GM23338 (cell line): ENCODE results near the gene SYNPO2. TPM values are rescaled to one million over a fixed set of nuclear protein-coding genes. Genes with fewer than 3 reads are reported as not detected.

Experiments
- ATAC-seq: fragments of 200-7000 bp; cut with Tn5 transposase; 3 replicates; pipeline ENCODE4 v1.9.1; 2020
- DNase-seq: peaks from one replicate; pipeline ENCODE4 v3.0.0-alpha.2; 2015; ENCODE audit warnings: low spot score
- H2AFZ ChIP-seq: fragments of 200-600 bp; sonication (generic); 2 replicates; pipeline ENCODE4 v1.8.0; 2016; ENCODE audit warnings: antibody characterized with exemption, mild to moderate bottlenecking, moderate library complexity
- H3F3A ChIP-seq: fragments of 200-600 bp; sonication (generic); replicated peaks from 2 replicates; pipeline ENCODE4 v1.8.0; 2017; ENCODE audit warnings: antibody characterized with exemption, mixed run types, low read depth
- H3K27ac ChIP-seq: fragments of 200-600 bp; sonication (generic); 2 replicates; pipeline ENCODE4 v1.6.1; 2016; ENCODE audit warnings: low read depth
- H3K27me3 ChIP-seq: fragments of 200-600 bp; sonication (generic); 2 replicates; pipeline ENCODE4 v1.8.0; 2016; ENCODE audit warnings: mild to moderate bottlenecking, mixed run types, moderate library complexity; ENCODE audit not compliant: insufficient read depth
- H3K36me3 ChIP-seq: fragments of 200-600 bp; sonication (generic); 2 replicates; pipeline ENCODE4 v1.8.0; 2016; ENCODE audit warnings: mild to moderate bottlenecking; ENCODE audit not compliant: insufficient read depth
- H3K4me1 ChIP-seq: fragments of 200-600 bp; sonication (generic); 2 replicates; pipeline ENCODE4 v1.8.0; 2016; ENCODE audit warnings: mild to moderate bottlenecking, moderate library complexity; ENCODE audit not compliant: insufficient read depth
- H3K4me2 ChIP-seq: fragments of 200-600 bp; sonication (generic); 2 replicates; pipeline ENCODE4 v1.7.1; 2017; ENCODE audit warnings: mixed run types
- H3K4me3 ChIP-seq: fragments of 200-600 bp; sonication (generic); 2 replicates; pipeline ENCODE4 v1.6.1; 2016; ENCODE audit warnings: mixed run types
- H3K79me2 ChIP-seq: fragments of 200-600 bp; sonication (generic); replicated peaks from 2 replicates; pipeline ENCODE4 v1.8.0; 2017; ENCODE audit warnings: mild to moderate bottlenecking; ENCODE audit not compliant: insufficient read depth
- H3K9me2 ChIP-seq: fragments of 200-600 bp; sonication (generic); 2 replicates; pipeline ENCODE4 v1.8.0; 2017; ENCODE audit not compliant: insufficient read depth
- H4K20me1 ChIP-seq: fragments of 200-600 bp; sonication (generic); replicated peaks from 2 replicates; pipeline ENCODE4 v1.8.0; 2017; ENCODE audit warnings: mild to moderate bottlenecking; ENCODE audit not compliant: insufficient read depth
- H3K27ac Mint-ChIP-seq: 2 replicates; pipeline ENCODE4 v1.8.0; 2020; ENCODE audit warnings: inconsistent platforms, mild to moderate bottlenecking, moderate library complexity, mixed read lengths
- H3K27me3 Mint-ChIP-seq: 3 replicates; pipeline ENCODE4 v1.8.0; 2022; ENCODE audit warnings: low read depth, mild to moderate bottlenecking, moderate library complexity, mixed read lengths, inconsistent platforms; ENCODE audit not compliant: insufficient read depth, poor library complexity
- H3K36me3 Mint-ChIP-seq: 3 replicates; pipeline ENCODE4 v1.8.0; 2021; ENCODE audit warnings: low read depth, mild to moderate bottlenecking, inconsistent platforms, moderate library complexity, mixed read lengths
- H3K4me1 Mint-ChIP-seq: 3 replicates; pipeline ENCODE4 v1.8.0; 2020; ENCODE audit warnings: mild to moderate bottlenecking, inconsistent platforms, mixed read lengths
- H3K4me3 Mint-ChIP-seq: 3 replicates; pipeline ENCODE4 v1.8.0; 2021; ENCODE audit warnings: moderate library complexity, mild to moderate bottlenecking, inconsistent platforms, mixed read lengths
- H3K9me3 Mint-ChIP-seq: 3 replicates; pipeline ENCODE4 v1.8.0; 2020; ENCODE audit warnings: moderate library complexity, mild to moderate bottlenecking, inconsistent platforms, mixed read lengths
- CREB1 ChIP-seq: fragments of 250-450 bp; sonication (Bioruptor Pico); IDR thresholded peaks from 2 replicates; pipeline ENCODE4 v1.5.0; 2020; ENCODE audit warnings: low read depth, mild to moderate bottlenecking, moderate library complexity
- CTCF ChIP-seq, 2 experiments: fragments of 200-600 bp in 1 of 2; sonication (generic) in 1 of 2; conservative IDR thresholded peaks; 2 replicates each; pipeline versions ENCODE4 v1.5.1 to v1.6.1; 2016 to 2017; ENCODE audit warnings: antibody characterized with exemption in 2 of 2, low read depth in 2 of 2, mild to moderate bottlenecking in 2 of 2, moderate library complexity in 1 of 2
- EZH2phosphoT487 ChIP-seq: fragments of 200-600 bp; sonication (generic); IDR thresholded peaks from one replicate; pipeline ENCODE4 v1.8.1; 2018; ENCODE audit warnings: antibody characterized with exemption; ENCODE audit not compliant: unreplicated experiment
- JUNB ChIP-seq: IDR thresholded peaks from one replicate; pipeline ENCODE4 v1.6.1; 2016; ENCODE audit warnings: antibody characterized with exemption; ENCODE audit not compliant: unreplicated experiment
- REST ChIP-seq: IDR thresholded peaks from one replicate; pipeline ENCODE4 v1.6.1; 2018; ENCODE audit warnings: antibody characterized with exemption; ENCODE audit not compliant: unreplicated experiment
- ZNF114 ChIP-seq: fragments of 250-450 bp; sonication (Bioruptor Pico); IDR thresholded peaks from 2 replicates; pipeline ENCODE4 v1.5.0; 2020; ENCODE audit warnings: mild to moderate bottlenecking, moderate library complexity
- ZNF462 ChIP-seq: fragments of 250-450 bp; sonication (Bioruptor Pico); IDR thresholded peaks from 2 replicates; pipeline ENCODE4 v1.5.0; 2020; ENCODE audit warnings: mild to moderate bottlenecking, moderate library complexity
- polyA plus RNA-seq: library from polyadenylated mRNA; unstranded; fragments of >200 nt; fragmentation: Nextera tagmentation; extraction: Ambion mirVana; gene quantifications from 2 replicates; pipeline ENCODE4 v1.2.1, GENCODE V29; 2016
- total RNA-seq: library from RNA; depleted of rRNA; stranded (reverse); fragments of >200 nt; shearing (Covaris generic); gene quantifications from 2 replicates; pipeline ENCODE4 v1.2.3, GENCODE V29; 2014

SYNPO2 gene
- total and polyA plus RNA-seq, 2 experiments from 2014 or later, result 2.1 to 3.4 TPM

- TF ChIP-seq ZNF462 (CRISPR knock-in tag) (no peak), ZNF114 (CRISPR knock-in tag) (no peak), EZH2phosphoT487 (no peak)
Observed at GRCh38 chr4:118941799-118942198, 53.1 kb downstream of the SYNPO2 start (continued).

- Histone ChIP-seq H3K9me2 (0 out of 2 replicates have a peak, but pooled peaks cover 5% of the 10 kb centered on the region), H3K27me3 (no peaks in the 10 kb centered on the region), H3K27ac (no peak overlapping the region), H3F3A (no peaks in the 10 kb centered on the region), H3K36me3 (no peaks in the 10 kb centered on the region), H4K20me1 (no peaks in the 10 kb centered on the region), H3K4me2 (no peak overlapping the region), H2AFZ (no peak overlapping the region), H3K4me3 (no peak overlapping the region), H3K4me1 (peaks cover 9% of the 10 kb centered on the region), H3K79me2 (no peaks in the 10 kb centered on the region)
- Mint-ChIP-seq H3K4me1 (peaks cover 34% of the 10 kb centered on the region), H3K36me3 (no peaks in the 10 kb centered on the region), H3K4me3 (no peak overlapping the region), H3K27me3 (peaks cover 3% of the 10 kb centered on the region), H3K9me3 (no peaks in the 10 kb centered on the region), H3K27ac (no peak overlapping the region)
- DNase-seq, result no peak
- no peak for ATAC-seq
- TF ChIP-seq JUNB (no peak), REST (no peak), CREB1 (CRISPR knock-in tag) (no peak), CTCF (conservative IDR thresholded peaks at IDR 0.05; ENCODE audit: low read depth in 2 of 2) (no peak)
Observed at GRCh38 chr4:118942465-118942864, 53.8 kb downstream of the SYNPO2 start.
